ENCODE measurements around the gene FANCD2. TPM values are rescaled to one million over a fixed set of nuclear protein-coding genes. Genes with fewer than 3 reads are reported as not detected.

The FANCD2 gene
- total and polyA plus RNA-seq, 2 donors (not counting 1 experiment from before 2014, with no cell fraction given): 7.1 to 9.7 TPM

GRCh38 chr3:9994086-9994844 is 32.0 kb upstream of the FANCD2 start:
- peak overlapping the region in 1 of 4 experiments; percentile 4 for H3K4me3 ChIP-seq (replicated peaks in 1 of 4; ENCODE audit: control extremely low read depth in 1 of 4, insufficient read depth in 1 of 4, low read depth in 3 of 4, low read length in 4 of 4)
- peak overlapping the region; percentile 35 for H3K4me2 ChIP-seq (ENCODE audit: extremely low read depth, insufficient read depth, low read length)
- H3K9ac ChIP-seq (ENCODE audit: insufficient read depth, low read length): no peak overlapping the region
- peaks cover 2% of the 10 kb centered on the region for H3K79me2 ChIP-seq (ENCODE audit: control insufficient read depth, insufficient read depth, low read length)
- no peaks in the 10 kb centered on the region for H4K20me1 ChIP-seq (ENCODE audit: control insufficient read depth, extremely low read depth, insufficient read depth, low read length)
- H3K27me3 ChIP-seq (ENCODE audit: control insufficient read depth, insufficient read depth, low read length): no peaks in the 10 kb centered on the region
- H3K4me1 ChIP-seq (ENCODE audit: control insufficient read depth, extremely low read depth, insufficient read depth, low read length): no peaks in the 10 kb centered on the region
- H3K27ac ChIP-seq (ENCODE audit: insufficient read depth, low read length): peak overlapping the region; percentile 39
- H3K9me3 ChIP-seq (ENCODE audit: control insufficient read depth, insufficient read depth, low read depth, low read length): no peaks in the 10 kb centered on the region
- peak; percentile 46 to 90 for DNase-seq (ENCODE audit: low read depth in 2 of 2)
- TF ChIP-seq CTCF (conservative IDR thresholded peaks at IDR 0.05 in 1 of 2, IDR thresholded peaks at IDR 0.05 in 1 of 2; ENCODE audit: low read depth in 1 of 2, low read length in 2 of 2) (no peak), EZH2 (IDR thresholded peaks at IDR 0.05; ENCODE audit: low read length, missing control alignments) (no peak)
- no peaks in the 10 kb centered on the region for H3K36me3 ChIP-seq (ENCODE audit: control insufficient read depth, insufficient read depth, low read length)
- no peak overlapping the region for H2AFZ ChIP-seq (ENCODE audit: low read length)

- H3K4me3 ChIP-seq (replicated peaks in 1 of 4; ENCODE audit: control extremely low read depth in 1 of 4, insufficient read depth in 1 of 4, low read depth in 3 of 4, low read length in 4 of 4): no peak overlapping the region
- H3K27ac ChIP-seq (ENCODE audit: insufficient read depth, low read length): no peak overlapping the region
- H3K79me2 ChIP-seq (ENCODE audit: control insufficient read depth, insufficient read depth, low read length): no peaks in the 10 kb centered on the region
- no peak overlapping the region for H3K4me2 ChIP-seq (ENCODE audit: extremely low read depth, insufficient read depth, low read length)
- TF ChIP-seq EZH2 (IDR thresholded peaks at IDR 0.05; ENCODE audit: low read length, missing control alignments) (no peak), CTCF (conservative IDR thresholded peaks at IDR 0.05 in 1 of 2, IDR thresholded peaks at IDR 0.05 in 1 of 2; ENCODE audit: low read depth in 1 of 2, low read length in 2 of 2) (no peak)
- no peaks in the 10 kb centered on the region for H3K27me3 ChIP-seq (ENCODE audit: control insufficient read depth, insufficient read depth, low read length)
- peaks cover 2% of the 10 kb centered on the region for H3K36me3 ChIP-seq (ENCODE audit: control insufficient read depth, insufficient read depth, low read length)
- H3K9ac ChIP-seq (ENCODE audit: insufficient read depth, low read length): no peak overlapping the region
- H3K4me1 ChIP-seq (ENCODE audit: control insufficient read depth, extremely low read depth, insufficient read depth, low read length): no peaks in the 10 kb centered on the region
- H3K9me3 ChIP-seq (ENCODE audit: control insufficient read depth, insufficient read depth, low read depth, low read length): no peaks in the 10 kb centered on the region
- DNase-seq (ENCODE audit: low read depth in 2 of 2): no peak
- H4K20me1 ChIP-seq (ENCODE audit: control insufficient read depth, extremely low read depth, insufficient read depth, low read length): no peaks in the 10 kb centered on the region
- H2AFZ ChIP-seq (ENCODE audit: low read length): no peak overlapping the region
These were observed 25.6 kb upstream of the FANCD2 start for GRCh38 chr3:10000686-10001085.

- H3K36me3 ChIP-seq (ENCODE audit: control insufficient read depth, insufficient read depth, low read length): peaks cover 2% of the 10 kb centered on the region
- H3K9me3 ChIP-seq (ENCODE audit: control insufficient read depth, insufficient read depth, low read depth, low read length): no peaks in the 10 kb centered on the region
- no peaks in the 10 kb centered on the region for H3K27me3 ChIP-seq (ENCODE audit: control insufficient read depth, insufficient read depth, low read length)
- no peak for DNase-seq (ENCODE audit: low read depth in 2 of 2)
- no peak overlapping the region for H2AFZ ChIP-seq (ENCODE audit: low read length)
- no peaks in the 10 kb centered on the region for H3K79me2 ChIP-seq (ENCODE audit: control insufficient read depth, insufficient read depth, low read length)
- H4K20me1 ChIP-seq (ENCODE audit: control insufficient read depth, extremely low read depth, insufficient read depth, low read length): no peaks in the 10 kb centered on the region
- H3K4me3 ChIP-seq (replicated peaks in 1 of 4; ENCODE audit: control extremely low read depth in 1 of 4, insufficient read depth in 1 of 4, low read depth in 3 of 4, low read length in 4 of 4): no peak overlapping the region
- no peak overlapping the region for H3K27ac ChIP-seq (ENCODE audit: insufficient read depth, low read length)
- no peaks in the 10 kb centered on the region for H3K4me1 ChIP-seq (ENCODE audit: control insufficient read depth, extremely low read depth, insufficient read depth, low read length)
- H3K9ac ChIP-seq (ENCODE audit: insufficient read depth, low read length): no peak overlapping the region
- TF ChIP-seq CTCF (conservative IDR thresholded peaks at IDR 0.05 in 1 of 2, IDR thresholded peaks at IDR 0.05 in 1 of 2; ENCODE audit: low read depth in 1 of 2, low read length in 2 of 2) (no peak), EZH2 (IDR thresholded peaks at IDR 0.05; ENCODE audit: low read length, missing control alignments) (no peak)
- H3K4me2 ChIP-seq (ENCODE audit: extremely low read depth, insufficient read depth, low read length): no peak overlapping the region
These were observed 23.3 kb upstream of the FANCD2 start for GRCh38 chr3:10002951-10003350.
